Measurements from ENCODE around the gene PGS1. TPM values are rescaled to one million over a fixed set of nuclear protein-coding genes. Genes with fewer than 3 reads are reported as not detected.

The PGS1 gene
- total RNA-seq, 1 donor from 2014 or later = 22.7 TPM

GRCh38 chr17:78335209-78335608, 43.2 kb upstream of the PGS1 start:
- H3K4me3 Mint-ChIP-seq (ENCODE audit: unreplicated experiment) = no peak overlapping the region
- no peak for DNase-seq (ENCODE audit: low spot score)
- H3K4me1 Mint-ChIP-seq (ENCODE audit: low read depth) = peaks cover 20% of the 10 kb centered on the region
- no peak for TF ChIP-seq CTCF (IDR thresholded peaks at IDR 0.05)
- H3K36me3 Mint-ChIP-seq (ENCODE audit: low read depth) = no peaks in the 10 kb centered on the region
- no peak overlapping the region for H3K27ac Mint-ChIP-seq (ENCODE audit: unreplicated experiment)
- H3K9me3 Mint-ChIP-seq (ENCODE audit: low read depth) = no peaks in the 10 kb centered on the region
- H3K27me3 Mint-ChIP-seq (ENCODE audit: low read depth) = no peaks in the 10 kb centered on the region

GRCh38 chr17:78337244-78338109, 41.0 kb upstream of the PGS1 start:
- DNase-seq (ENCODE audit: low spot score) = no peak
- Mint-ChIP-seq H3K27ac (ENCODE audit: unreplicated experiment) (no peak overlapping the region), H3K4me3 (ENCODE audit: unreplicated experiment) (no peak overlapping the region), H3K27me3 (ENCODE audit: low read depth) (no peaks in the 10 kb centered on the region), H3K36me3 (ENCODE audit: low read depth) (no peaks in the 10 kb centered on the region), H3K9me3 (ENCODE audit: low read depth) (no peaks in the 10 kb centered on the region), H3K4me1 (ENCODE audit: low read depth) (peaks cover 16% of the 10 kb centered on the region)
- TF ChIP-seq CTCF (IDR thresholded peaks at IDR 0.05) = no peak

GRCh38 chr17:78338486-78339259, 39.8 kb upstream of the PGS1 start:
- DNase-seq (ENCODE audit: low spot score) = no peak
- H3K27ac Mint-ChIP-seq (ENCODE audit: unreplicated experiment) = no peak overlapping the region

GRCh38 chr17:78340183-78340955, 38.1 kb upstream of the PGS1 start:
- TF ChIP-seq CTCF (IDR thresholded peaks at IDR 0.05) = no peak
- Mint-ChIP-seq H3K27me3 (ENCODE audit: low read depth) (no peaks in the 10 kb centered on the region), H3K4me1 (ENCODE audit: low read depth) (peaks cover 22% of the 10 kb centered on the region), H3K27ac (ENCODE audit: unreplicated experiment) (no peak overlapping the region), H3K4me3 (ENCODE audit: unreplicated experiment) (no peak overlapping the region), H3K36me3 (ENCODE audit: low read depth) (no peaks in the 10 kb centered on the region), H3K9me3 (ENCODE audit: low read depth) (no peaks in the 10 kb centered on the region)
- peak; percentile 87 for DNase-seq (ENCODE audit: low spot score)

More at GRCh38 chr17:78338486-78339259, 39.8 kb upstream of the PGS1 start:
- no peaks in the 10 kb centered on the region for H3K9me3 Mint-ChIP-seq (ENCODE audit: low read depth)
- H3K4me3 Mint-ChIP-seq (ENCODE audit: unreplicated experiment) = no peak overlapping the region
- no peak for TF ChIP-seq CTCF (IDR thresholded peaks at IDR 0.05)
- no peaks in the 10 kb centered on the region for H3K27me3 Mint-ChIP-seq (ENCODE audit: low read depth)
- H3K4me1 Mint-ChIP-seq (ENCODE audit: low read depth) = peaks cover 28% of the 10 kb centered on the region
- H3K36me3 Mint-ChIP-seq (ENCODE audit: low read depth) = no peaks in the 10 kb centered on the region

Data from chondrocyte (in vitro differentiated cells).